ENCODE results near the gene FSHB. TPM values are rescaled to one million over a fixed set of nuclear protein-coding genes. Genes with fewer than 3 reads are reported as not detected.
A peak's percentile ranks its signal among the peaks of the same experiment; 100 is the strongest.

FSHB gene
- total RNA-seq, 5 donors from 2014 or later (not counting 1 experiment from before 2014, with no cell fraction given): not detected

GRCh38 chr11:30279796-30280195 lies 49.0 kb downstream of the FSHB start:
- H3K9me3 Mint-ChIP-seq: no peaks in the 10 kb centered on the region
- no peaks in the 10 kb centered on the region for H3K36me3 Mint-ChIP-seq
- no peak overlapping the region for H3K4me3 ChIP-seq (ENCODE audit: control insufficient read depth in 1 of 2, extremely low read depth in 1 of 2, low read length in 1 of 2)
- peaks cover 22 to 28% (median 27%) of the 10 kb centered on the region in 3 donors for H3K4me1 Mint-ChIP-seq
- H3K27me3 Mint-ChIP-seq: peaks cover 0 to 12% of the 10 kb centered on the region in 2 donors
- peaks cover 11 to 14% of the 10 kb centered on the region in 2 experiments for H3K4me1 ChIP-seq (ENCODE audit: control insufficient read depth in 1 of 2, extremely low read depth in 1 of 2, insufficient read depth in 2 of 2, low read length in 2 of 2)
- H3K27ac ChIP-seq (ENCODE audit: low read length): no peak overlapping the region
- H3K4me3 Mint-ChIP-seq: no peak overlapping the region
- WGBS (ENCODE audit: insufficient coverage): 75% methylated on average over 2 of the region's 2 CpGs
- no peaks in the 10 kb centered on the region for H3K27me3 ChIP-seq (replicated peaks in 1 of 2; ENCODE audit: control insufficient read depth in 2 of 2, extremely low read depth in 1 of 2, insufficient read depth in 2 of 2, low read length in 1 of 2)
- CTCF ChIA-PET: interaction anchor here in 1 of 2 donors (0.7 kb wide), 1 partner anchor 65 kb away, joined by 3 read pairs; no protein-coding TSS in a partner anchor
- H3K9me3 ChIP-seq: no peaks in the 10 kb centered on the region
- no peak for ATAC-seq (replicated peaks in 1 of 4)
- H3K36me3 ChIP-seq (ENCODE audit: control insufficient read depth in 2 of 2, extremely low read depth in 1 of 2, insufficient read depth in 1 of 2, low read length in 1 of 2): no peaks in the 10 kb centered on the region
- POLR2A ChIA-PET: no interaction called here
- DNase-seq: no peak
- H3K27ac Mint-ChIP-seq: no peak overlapping the region

GRCh38 chr11:30281476-30282288 lies 50.9 kb downstream of the FSHB start:
- H3K27me3 Mint-ChIP-seq: peaks cover 0 to 6% of the 10 kb centered on the region in 2 donors
- no peaks in the 10 kb centered on the region for H3K36me3 Mint-ChIP-seq
- DNase-seq (no peak), ATAC-seq (replicated peaks in 1 of 4) (peak in 3 of 4 experiments; percentile 27 to 34 (median 30))
- H3K27ac Mint-ChIP-seq: peak overlapping the region; percentile 42 to 76
- WGBS (ENCODE audit: insufficient coverage): 69% methylated on average over 2 of the region's 7 CpGs
- no peaks in the 10 kb centered on the region for H3K36me3 ChIP-seq (ENCODE audit: control insufficient read depth in 2 of 2, extremely low read depth in 1 of 2, insufficient read depth in 1 of 2, low read length in 1 of 2)
- peak overlapping the region; percentile 3 to 60 (median 9) for H3K4me3 Mint-ChIP-seq
- H3K9me3 Mint-ChIP-seq: no peaks in the 10 kb centered on the region
- peaks cover 11 to 14% of the 10 kb centered on the region in 2 experiments for H3K4me1 ChIP-seq (ENCODE audit: control insufficient read depth in 1 of 2, extremely low read depth in 1 of 2, insufficient read depth in 2 of 2, low read length in 2 of 2)
- peak overlapping the region; percentile 6 for H3K27ac ChIP-seq (ENCODE audit: low read length)
- POLR2A ChIA-PET: interaction anchor here in 1 of 2 donors (0.6 kb wide), 1 partner anchor 23 kb away, joined by 4 read pairs; no protein-coding TSS in a partner anchor
- peaks cover 22 to 28% (median 27%) of the 10 kb centered on the region in 3 donors for H3K4me1 Mint-ChIP-seq
- no peaks in the 10 kb centered on the region for H3K27me3 ChIP-seq (replicated peaks in 1 of 2; ENCODE audit: control insufficient read depth in 2 of 2, extremely low read depth in 1 of 2, insufficient read depth in 2 of 2, low read length in 1 of 2)
- no peak overlapping the region for H3K4me3 ChIP-seq (ENCODE audit: control insufficient read depth in 1 of 2, extremely low read depth in 1 of 2, low read length in 1 of 2)
- CTCF ChIA-PET: no interaction called here
- no peaks in the 10 kb centered on the region for H3K9me3 ChIP-seq

DNA sequence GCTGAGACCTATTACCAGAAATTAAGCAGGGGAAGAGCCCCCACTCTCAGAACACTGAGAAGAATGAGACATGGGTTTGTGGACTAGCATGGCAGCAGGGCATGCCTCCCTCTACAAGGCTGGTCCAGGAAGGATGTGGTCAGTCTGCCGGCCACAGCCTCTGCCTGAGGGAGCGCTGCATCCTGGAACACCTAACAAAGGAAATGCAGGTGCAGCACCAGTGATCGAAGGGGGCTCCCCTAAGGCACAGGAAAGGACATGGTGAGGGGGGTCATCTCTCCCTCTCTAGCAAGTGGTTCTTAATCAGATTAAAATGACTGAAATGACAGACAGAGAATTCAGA lies 51.4 kb downstream of the FSHB start:
- H3K4me3 Mint-ChIP-seq: peak overlapping the region; percentile 3 to 60 (median 9)
- H3K9me3 Mint-ChIP-seq: no peaks in the 10 kb centered on the region
- H3K4me1 Mint-ChIP-seq: peaks cover 22 to 28% (median 27%) of the 10 kb centered on the region in 3 donors
- Histone ChIP-seq H3K4me3 (ENCODE audit: control insufficient read depth in 1 of 2, extremely low read depth in 1 of 2, low read length in 1 of 2) (no peak overlapping the region), H3K9me3 (no peaks in the 10 kb centered on the region), H3K27ac (ENCODE audit: low read length) (no peak overlapping the region), H3K4me1 (ENCODE audit: control insufficient read depth in 1 of 2, extremely low read depth in 1 of 2, insufficient read depth in 2 of 2, low read length in 2 of 2) (peaks cover 11 to 14% of the 10 kb centered on the region in 2 experiments), H3K27me3 (replicated peaks in 1 of 2; ENCODE audit: control insufficient read depth in 2 of 2, extremely low read depth in 1 of 2, insufficient read depth in 2 of 2, low read length in 1 of 2) (no peaks in the 10 kb centered on the region), H3K36me3 (ENCODE audit: control insufficient read depth in 2 of 2, extremely low read depth in 1 of 2, insufficient read depth in 1 of 2, low read length in 1 of 2) (no peaks in the 10 kb centered on the region)
- H3K27ac Mint-ChIP-seq: peak overlapping the region; percentile 42 to 62
- H3K27me3 Mint-ChIP-seq: peaks cover 0 to 6% of the 10 kb centered on the region in 2 donors
- ATAC-seq (replicated peaks in 1 of 4) (peak; percentile 40 to 81 (median 56)), DNase-seq (peak in 9 of 35 experiments; percentile 1 to 21 (median 6))
- WGBS (ENCODE audit: insufficient coverage): no CpG with 5 or more reads among the region's 3 CpGs
- CTCF ChIA-PET: no interaction called here
- POLR2A ChIA-PET: interaction anchor here in 1 of 2 donors (0.6 kb wide), 1 partner anchor 22 kb away, joined by 4 read pairs; no protein-coding TSS in a partner anchor
- no peaks in the 10 kb centered on the region for H3K36me3 Mint-ChIP-seq

Other genes starting within 250 kb of the FSHB start
- not detected for gene KCNA4, start 214.0 kb upstream of the FSHB start, total RNA-seq
- gene ARL14EP, start 92.1 kb downstream of the FSHB start, total RNA-seq: 10 to 100 TPM; 29.8 to 43.8 (median 39.2) TPM